Measurements from ENCODE around the gene ZNF714. TPM values are rescaled to one million over a fixed set of nuclear protein-coding genes. Genes with fewer than 3 reads are reported as not detected.

ZNF714 gene
- total and polyA plus RNA-seq, 9 of the 15 experiments (the other 6 are each of a cell fraction or from before 2014, with no cell fraction given), result 16.2 to 40.8 (median 28.9) TPM

DNA sequence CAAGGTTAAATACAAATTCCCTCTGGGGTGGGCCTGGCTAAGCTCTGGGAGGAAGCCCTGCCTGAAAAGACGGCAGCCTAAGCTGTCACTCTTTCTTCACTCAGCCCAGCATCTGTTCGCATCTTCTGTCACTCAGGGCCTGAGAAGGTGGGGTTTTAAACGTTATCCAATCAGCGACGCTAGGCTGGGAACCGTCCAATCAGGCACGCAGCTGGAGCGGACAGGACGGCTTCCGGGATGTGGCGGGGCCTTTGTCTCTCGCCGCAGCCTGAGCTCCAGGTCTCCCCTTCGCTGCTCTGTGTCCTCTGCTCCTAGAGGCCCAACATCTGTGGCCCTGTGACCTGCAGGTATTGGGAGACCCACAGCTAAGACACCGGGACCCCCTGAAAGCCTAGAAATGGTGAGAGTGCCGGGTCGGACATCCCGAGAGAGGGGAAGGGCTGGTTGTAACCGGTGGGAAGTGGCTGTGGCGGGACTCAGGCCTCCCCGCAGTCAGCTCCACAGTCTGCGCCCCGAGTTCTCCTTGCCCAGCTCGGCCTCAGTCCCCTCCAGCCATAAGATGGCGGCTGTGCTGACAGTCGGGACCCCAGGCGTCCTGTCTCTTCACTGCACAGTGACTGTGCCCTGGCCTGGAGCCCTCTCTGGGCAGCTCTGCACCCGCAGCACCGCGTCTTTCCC, 59.9 kb downstream of the ZNF714 start, which contains the start of gene ZNF431 (continued):
- TF ChIP-seq NELFE (IDR thresholded peaks at IDR 0.05; ENCODE audit: insufficient read depth, insufficient read length), result no peak
- TF ChIP-seq ELK3 (CRISPR knock-in tag; IDR thresholded peaks at IDR 0.05), result no peak
- no peak for TF ChIP-seq RBM22 (IDR thresholded peaks at IDR 0.05; ENCODE audit: low read depth, low read length, poor library complexity, severe bottlenecking)
- TF ChIP-seq TAF15 (IDR thresholded peaks at IDR 0.05; ENCODE audit: low read depth, low read length), result no peak
- TF ChIP-seq CBX8 (IDR thresholded peaks at IDR 0.05; ENCODE audit: borderline replicate concordance, extremely low read depth, low read depth, low read length, poor library complexity, severe bottlenecking), result no peak
- no peak for TF ChIP-seq BRD4 (IDR thresholded peaks at IDR 0.05)
- no peak for TF ChIP-seq MAFG (tag; conservative IDR thresholded peaks at IDR 0.05)
- peak; percentile 85 for TF ChIP-seq TAF1 (IDR thresholded peaks at IDR 0.05; ENCODE audit: control insufficient read depth, extremely low read depth, insufficient read depth, low read length, severe bottlenecking)
- TF ChIP-seq, protein P1, sequence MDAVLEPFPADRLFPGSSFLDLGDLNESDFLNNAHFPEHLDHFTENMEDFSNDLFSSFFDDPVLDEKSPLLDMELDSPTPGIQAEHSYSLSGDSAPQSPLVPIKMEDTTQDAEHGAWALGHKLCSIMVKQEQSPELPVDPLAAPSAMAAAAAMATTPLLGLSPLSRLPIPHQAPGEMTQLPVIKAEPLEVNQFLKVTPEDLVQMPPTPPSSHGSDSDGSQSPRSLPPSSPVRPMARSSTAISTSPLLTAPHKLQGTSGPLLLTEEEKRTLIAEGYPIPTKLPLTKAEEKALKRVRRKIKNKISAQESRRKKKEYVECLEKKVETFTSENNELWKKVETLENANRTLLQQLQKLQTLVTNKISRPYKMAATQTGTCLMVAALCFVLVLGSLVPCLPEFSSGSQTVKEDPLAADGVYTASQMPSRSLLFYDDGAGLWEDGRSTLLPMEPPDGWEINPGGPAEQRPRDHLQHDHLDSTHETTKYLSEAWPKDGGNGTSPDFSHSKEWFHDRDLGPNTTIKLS (IDR thresholded peaks at IDR 0.05; ENCODE audit: borderline replicate concordance, low read depth), result no peak
- TF ChIP-seq PRDM10 (IDR thresholded peaks at IDR 0.05; ENCODE audit: partially characterized antibody), result no peak

Data from K562 (cell line).